HepG2 (cell line): ENCODE measurements around the gene TAF8. TPM values are rescaled to one million over a fixed set of nuclear protein-coding genes. Genes with fewer than 3 reads are reported as not detected.

ENCODE experiments used
- ATAC-seq: fragments of 200-7000 bp; cut with Tn5 transposase; 3 replicates; pipeline ENCODE4 v1.9.1; 2020; ENCODE audit warnings: mild to moderate bottlenecking, moderate library complexity
- BruUV-seq: library from RNA; stranded (reverse); fragments of 400-500 nt; replicated peaks from 2 replicates; lab custom pipeline; 2021; lab: Mats Ljungman, UMichigan
- CTCF ChIA-PET: fragments of 300-600 bp; formaldehyde crosslinking; extraction: SDS; loops from one replicate; lab custom pipeline; 2021; ENCODE audit warnings: low total read pairs, inconsistent platforms, low intra/inter-chr PET ratio; lab: Yijun Ruan, JAX
- POLR2A ChIA-PET: fragments of 350-600 bp; sonication (Branson Sonifier 250); formaldehyde crosslinking; loops from one replicate; lab custom pipeline; 2020; ENCODE audit warnings: antibody characterized with exemption, inconsistent platforms; lab: Yijun Ruan, JAX
- DNase-seq: peaks from one replicate; pipeline ENCODE4 v3.0.0-alpha.2; 2015; ENCODE audit warnings: low spot score
- FAIRE-seq: peaks from 3 replicates; lab custom pipeline; 2011; peaks lifted over from hg19 to GRCh38; lab: Jason Lieb, UNC
- H2AFZ ChIP-seq: one replicate; pipeline ENCODE4 v1.6.1; 2011; ENCODE audit warnings: low read length, inconsistent platforms
- H3K27ac ChIP-seq: fragments of 300-600 bp; 3 replicates; pipeline ENCODE4 v1.8.0; 2011; ENCODE audit warnings: mixed run types, mild to moderate bottlenecking, mixed read lengths, low read length, inconsistent platforms; ENCODE audit not compliant: insufficient read depth; ENCODE audit errors: extremely low read length
- H3K27me3 ChIP-seq, 2 experiments: fragments of 200-600 bp in 1 of 2; 2 replicates in 1 of 2; 3 replicates in 1 of 2; pipeline versions ENCODE4 v1.6.0 to v1.8.0; 2011; ENCODE audit warnings: low read length in 2 of 2, mild to moderate bottlenecking in 2 of 2, moderate library complexity in 2 of 2, inconsistent platforms in 1 of 2; ENCODE audit not compliant: insufficient read depth in 2 of 2, control insufficient read depth in 1 of 2
- H3K36me3 ChIP-seq, 2 experiments: fragments of 200-600 bp in 1 of 2; replicated peaks in 1 of 2; 2 replicates in 1 of 2; 3 replicates in 1 of 2; pipeline versions ENCODE4 v1.5.1 to v1.8.0; 2011; ENCODE audit warnings: low read length in 2 of 2, inconsistent platforms in 1 of 2; ENCODE audit not compliant: insufficient read depth in 2 of 2, control insufficient read depth in 1 of 2
- H3K4me1 ChIP-seq: 2 replicates; pipeline ENCODE4 v1.5.1; 2012; ENCODE audit warnings: low read length, inconsistent platforms; ENCODE audit not compliant: insufficient read depth
- H3K4me2 ChIP-seq: 2 replicates; pipeline ENCODE4 v1.6.0; 2011; ENCODE audit warnings: low read depth, low read length, inconsistent platforms
- H3K4me3 ChIP-seq, 3 experiments: fragments of 200-600 bp in 1 of 3; sonication (generic), shearing (Covaris generic) in 1 of 3; replicated peaks in 1 of 3; 2 replicates each; pipeline ENCODE4 v1.5.1; 2011 to 2016; ENCODE audit warnings: low read length in 3 of 3, inconsistent platforms in 2 of 3, low read depth in 2 of 3, mild to moderate bottlenecking in 2 of 3, control low read depth in 1 of 3, mixed read lengths in 1 of 3; ENCODE audit not compliant: insufficient read depth in 1 of 3
- H3K79me2 ChIP-seq: one replicate; pipeline ENCODE4 v1.6.1; 2011; ENCODE audit warnings: low read length, inconsistent platforms; ENCODE audit not compliant: insufficient read depth
- H3K9ac ChIP-seq: 2 replicates; pipeline ENCODE4 v1.6.0; 2011; ENCODE audit warnings: mild to moderate bottlenecking, low read depth, low read length, inconsistent platforms; ENCODE audit not compliant: insufficient read depth
- H3K9me3 ChIP-seq: 2 replicates; pipeline ENCODE4 v1.5.1; 2012; ENCODE audit warnings: mild to moderate bottlenecking, low read length
- H4K20me1 ChIP-seq: 2 replicates; pipeline ENCODE4 v1.6.0; 2011; ENCODE audit warnings: inconsistent platforms, mild to moderate bottlenecking, low read length, moderate library complexity; ENCODE audit not compliant: insufficient read depth
- ATF7 ChIP-seq, 2 experiments: fragments of 450-650 bp in 1 of 2; sonication (generic) in 1 of 2; formaldehyde crosslinking in 1 of 2; IDR thresholded peaks; 2 replicates each; pipeline versions ENCODE4 v1.4.0 to v1.6.1; 2016 to 2020; ENCODE audit warnings: antibody characterized with exemption in 1 of 2, mild to moderate bottlenecking in 1 of 2, missing genetic modification reagents in 1 of 2
- JARID2 ChIP-seq: sonication (generic); formaldehyde crosslinking; IDR thresholded peaks from 2 replicates; pipeline ENCODE4 v1.8.1; 2023; ENCODE audit warnings: missing genetic modification reagents, inconsistent platforms; ENCODE audit not compliant: insufficient replicate concordance
- KDM6A ChIP-seq: IDR thresholded peaks from 2 replicates; pipeline ENCODE4 v1.6.1; 2016; ENCODE audit warnings: low read depth
- KMT2A ChIP-seq: sonication (generic); formaldehyde crosslinking; IDR thresholded peaks from 2 replicates; pipeline ENCODE4 v1.4.0; 2020; ENCODE audit warnings: missing genetic modification reagents
- PATZ1 ChIP-seq: sonication (generic); formaldehyde crosslinking; IDR thresholded peaks from 2 replicates; pipeline ENCODE4 v1.4.0; 2020; ENCODE audit warnings: missing genetic modification reagents
- RFX3 ChIP-seq: IDR thresholded peaks from 2 replicates; pipeline ENCODE4 v1.6.1; 2016; ENCODE audit warnings: missing biosample characterization, missing genetic modification reagents
- SMC3 ChIP-seq: IDR thresholded peaks from 2 replicates; pipeline ENCODE4 v1.6.1; 2011; ENCODE audit warnings: low read length, improper control_type of control experiment
- SRF ChIP-seq: IDR thresholded peaks from 2 replicates; pipeline ENCODE4 v1.6.1; 2011; ENCODE audit warnings: mild to moderate bottlenecking, low read depth, low read length, moderate library complexity
- THAP9 ChIP-seq: sonication (generic); formaldehyde crosslinking; IDR thresholded peaks from 2 replicates; pipeline ENCODE4; 2020; ENCODE audit warnings: missing genetic modification reagents, mild to moderate bottlenecking, borderline replicate concordance
- ZNF335 ChIP-seq: sonication (generic); formaldehyde crosslinking; IDR thresholded peaks from 2 replicates; pipeline ENCODE4 v1.4.0; 2020; ENCODE audit warnings: missing genetic modification reagents
- ZNF547 ChIP-seq: sonication (generic); formaldehyde crosslinking; IDR thresholded peaks from 2 replicates; pipeline ENCODE4 v1.5.1; 2020; ENCODE audit warnings: mild to moderate bottlenecking, missing genetic modification reagents
- ZNF598 ChIP-seq: sonication (generic); formaldehyde crosslinking; IDR thresholded peaks from 2 replicates; pipeline ENCODE4 v1.5.1; 2020; ENCODE audit warnings: mild to moderate bottlenecking, missing genetic modification reagents, borderline replicate concordance
- ZNF660 ChIP-seq: sonication (generic); formaldehyde crosslinking; IDR thresholded peaks from 2 replicates; pipeline ENCODE4 v1.5.1; 2020; ENCODE audit warnings: mild to moderate bottlenecking, low read depth, missing genetic modification reagents, borderline replicate concordance
- ZNF766 ChIP-seq: sonication (generic); formaldehyde crosslinking; IDR thresholded peaks from 2 replicates; pipeline ENCODE4 v1.5.0; 2020; ENCODE audit warnings: missing genetic modification reagents, borderline replicate concordance
- ZNF781 ChIP-seq: sonication (generic); formaldehyde crosslinking; IDR thresholded peaks from 2 replicates; pipeline ENCODE4 v1.5.1; 2020; ENCODE audit warnings: borderline replicate concordance, mild to moderate bottlenecking, missing genetic modification reagents; ENCODE audit errors: not compliant biosample characterization
- WGBS: methylation state at CpG from one replicate; pipeline ENCODE4 v1.1.6; 2017; ENCODE audit warnings: low lambda C conversion rate; 5-methylcytosine and 5-hydroxymethylcytosine counted together
- in situ Hi-C: cut with HindIII; loops from 2 replicates; pipeline ENCODE4 v1.10.0; 2017; ENCODE audit warnings: low pct_unique_long_range_greater_than_20kb; ENCODE audit not compliant: extremely low pct_ligation_motif_present
- intact Hi-C: fragments of 100-400 bp; cut with micrococcal nuclease; formaldehyde crosslinking; loops from one replicate; pipeline ENCODE4 v1.10.0; 2022; ENCODE audit not compliant: unreplicated experiment
- polyA plus RNA-seq, 8 experiments: library from polyadenylated mRNA; depleted of rRNA in 3 of 8; stranded (reverse) in 7 of 8; unstranded in 1 of 8; fragments of >200 nt; fragmentation: Illumina TruSeq in 4 of 8; extraction: Trizol in 4 of 8; gene quantifications; 2 replicates each; pipeline versions ENCODE4 v1.2.1 to v1.2.3, GENCODE V29; 2011 to 2016; ENCODE audit warnings: low read depth in 4 of 8, missing spikeins in 1 of 8, mixed read lengths in 1 of 8; ENCODE audit not compliant: insufficient read depth in 1 of 8
- total RNA-seq, 5 experiments: library from RNA; depleted of rRNA; stranded (reverse); fragments of >200 nt; fragmentation: Illumina TruSeq; extraction: Trizol; gene quantifications; 2 replicates each; pipeline ENCODE4 v1.2.3, GENCODE V29; 2016; ENCODE audit warnings: low read depth in 1 of 5
- TF ChIP-seq, protein P1 (sequence below): sonication (generic); formaldehyde crosslinking; IDR thresholded peaks from 2 replicates; pipeline ENCODE4 v1.4.0; 2020; ENCODE audit warnings: missing genetic modification reagents, mild to moderate bottlenecking, borderline replicate concordance

TAF8 gene
- total and polyA plus RNA-seq, 2 of the 13 experiments (the other 11 are each of a cell fraction or from before 2014, with no cell fraction given): 25.2 to 25.8 TPM

DNA sequence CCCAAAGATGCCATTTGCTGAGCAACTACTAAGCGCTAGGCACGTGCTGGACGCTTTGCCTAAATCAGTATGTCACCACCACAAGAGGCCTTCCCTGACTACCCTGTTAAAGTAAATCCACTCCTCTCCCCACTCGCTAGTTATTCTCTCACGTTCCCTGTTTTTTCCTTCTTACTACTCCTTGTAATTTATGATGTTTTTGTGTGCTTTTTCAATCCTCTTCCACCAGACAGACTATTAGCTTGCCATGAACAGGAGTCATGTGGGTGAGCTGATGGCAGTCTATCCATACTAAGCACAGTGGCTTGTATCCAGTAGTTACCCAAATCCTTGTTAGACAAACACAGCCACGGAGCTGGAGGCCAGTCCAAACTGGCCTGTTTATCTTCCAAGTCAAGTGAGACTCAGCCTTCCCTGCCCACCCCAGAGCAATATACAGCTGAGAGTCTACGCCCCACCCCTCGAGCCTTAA is 50.9 kb downstream of the TAF8 start:
- Histone ChIP-seq H3K4me3 (no peak overlapping the region), H3K36me3 (no peaks in the 10 kb centered on the region), H3K4me2 (peak overlapping the region; percentile 9), H4K20me1 (no peaks in the 10 kb centered on the region), H3K9ac (no peak overlapping the region), H3K27me3 (no peaks in the 10 kb centered on the region), H3K79me2 (no peaks in the 10 kb centered on the region), H3K4me1 (peaks cover 87% of the 10 kb centered on the region), H3K27ac (no peak overlapping the region), H2AFZ (no peak overlapping the region), H3K9me3 (no peaks in the 10 kb centered on the region)
- intact Hi-C loops: loop anchor here (2.0 kb wide), 1 partner anchor 18 kb away; no protein-coding TSS in a partner anchor
- in situ Hi-C loops: no loop called here
- WGBS: 50% methylated on average over 8 of the region's 8 CpGs
- ChIA-PET POLR2A (interaction anchor here (1.6 to 4.0 kb wide), 3 partner anchors 12 to 36 kb away, joined by 3 to 34 read pairs (median 34); no protein-coding TSS in a partner anchor), CTCF (no interaction called here)
- FAIRE-seq (no peak), DNase-seq (peak; percentile 56), ATAC-seq (0 out of 3 replicates have a peak, but pooled peaks have one; percentile 1)
- BruUV-seq: no TSS peak
- TF ChIP-seq KMT2A: no peak
- TF ChIP-seq THAP9 (CRISPR knock-in tag): no peak
- no peak for TF ChIP-seq ZNF781 (CRISPR knock-in tag)
- no peak for TF ChIP-seq KDM6A (CRISPR knock-in tag)
- TF ChIP-seq, protein P1, sequence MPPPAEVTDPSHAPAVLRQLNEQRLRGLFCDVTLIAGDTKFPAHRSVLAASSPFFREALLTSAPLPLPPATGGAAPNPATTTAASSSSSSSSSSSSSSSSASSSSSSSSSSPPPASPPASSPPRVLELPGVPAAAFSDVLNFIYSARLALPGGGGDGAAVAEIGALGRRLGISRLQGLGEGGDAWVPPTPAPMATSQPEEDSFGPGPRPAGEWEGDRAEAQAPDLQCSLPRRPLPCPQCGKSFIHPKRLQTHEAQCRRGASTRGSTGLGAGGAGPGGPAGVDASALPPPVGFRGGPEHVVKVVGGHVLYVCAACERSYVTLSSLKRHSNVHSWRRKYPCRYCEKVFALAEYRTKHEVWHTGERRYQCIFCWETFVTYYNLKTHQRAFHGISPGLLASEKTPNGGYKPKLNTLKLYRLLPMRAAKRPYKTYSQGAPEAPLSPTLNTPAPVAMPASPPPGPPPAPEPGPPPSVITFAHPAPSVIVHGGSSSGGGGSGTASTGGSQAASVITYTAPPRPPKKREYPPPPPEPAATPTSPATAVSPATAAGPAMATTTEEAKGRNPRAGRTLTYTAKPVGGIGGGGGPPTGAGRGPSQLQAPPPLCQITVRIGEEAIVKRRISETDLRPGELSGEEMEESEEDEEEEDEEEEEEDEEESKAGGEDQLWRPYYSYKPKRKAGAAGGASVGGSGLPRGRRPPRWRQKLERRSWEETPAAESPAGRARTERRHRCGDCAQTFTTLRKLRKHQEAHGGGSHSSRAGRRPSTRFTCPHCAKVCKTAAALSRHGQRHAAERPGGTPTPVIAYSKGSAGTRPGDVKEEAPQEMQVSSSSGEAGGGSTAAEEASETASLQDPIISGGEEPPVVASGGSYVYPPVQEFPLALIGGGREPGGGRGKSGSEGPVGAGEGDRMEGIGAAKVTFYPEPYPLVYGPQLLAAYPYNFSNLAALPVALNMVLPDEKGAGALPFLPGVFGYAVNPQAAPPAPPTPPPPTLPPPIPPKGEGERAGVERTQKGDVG (CRISPR knock-in tag): no peak
- TF ChIP-seq ATF7 (IDR thresholded peaks at IDR 0.05): peak; percentile 45; the same call in 1 of the 2 replicates
- TF ChIP-seq ATF7 (CRISPR knock-in tag; IDR thresholded peaks at IDR 0.05): no peak
- TF ChIP-seq ZNF660: no peak
- TF ChIP-seq PATZ1 (CRISPR knock-in tag): no peak
- TF ChIP-seq JARID2 (CRISPR knock-in tag): no peak
- no peak for TF ChIP-seq SRF
- no peak for TF ChIP-seq ZNF547 (CRISPR knock-in tag)
- TF ChIP-seq ZNF335 (CRISPR knock-in tag): 0 out of 2 replicates have a peak, but pooled peaks have one; percentile 24
- no peak for TF ChIP-seq SMC3
- TF ChIP-seq ZNF766 (CRISPR knock-in tag): no peak
- TF ChIP-seq RFX3 (CRISPR knock-in tag): peak; percentile 46; the same call in 1 of the 2 replicates
- no peak for TF ChIP-seq ZNF598 (CRISPR knock-in tag)
